Activated CD4-positive, alpha-beta T cell treated with anti-CD3 and anti-CD28 coated beads, Interleukin-2, amount 50 U/mL, for 1 hour (primary cell): ENCODE results near the gene EXT2.

Experiments used
- DNase-seq: peaks from one replicate; pipeline ENCODE4 v3.0.0-alpha.2; 2020

Gene EXT2

GRCh38 chr11:44136176-44136945, 40.9 kb downstream of the EXT2 start:
- no peak for DNase-seq

- DNase-seq = no peak
Measured at GRCh38 chr11:44137057-44137456, 41.6 kb downstream of the EXT2 start.

- no peak for DNase-seq
Measured at GRCh38 chr11:44138286-44138685, 42.8 kb downstream of the EXT2 start.

- no peak for DNase-seq
Measured at GRCh38 chr11:44138980-44139379, 43.5 kb downstream of the EXT2 start.

GRCh38 chr11:44139565-44140330, 44.3 kb downstream of the EXT2 start:
- DNase-seq = no peak

GRCh38 chr11:44140372-44140771, 44.9 kb downstream of the EXT2 start:
- DNase-seq = no peak

- no peak for DNase-seq
Measured at GRCh38 chr11:44140805-44141204, 45.3 kb downstream of the EXT2 start.

GRCh38 chr11:44143987-44144909, 48.8 kb downstream of the EXT2 start:
- no peak for DNase-seq

- no peak for DNase-seq
Measured at GRCh38 chr11:44145011-44145775, 49.7 kb downstream of the EXT2 start.

- no peak for DNase-seq
Measured at GRCh38 chr11:44146931-44147330, 51.5 kb downstream of the EXT2 start.

- DNase-seq = no peak
Measured at GRCh38 chr11:44147751-44148150, 52.3 kb downstream of the EXT2 start.

GRCh38 chr11:44149651-44150050, 54.2 kb downstream of the EXT2 start:
- no peak for DNase-seq

- no peak for DNase-seq
Measured at GRCh38 chr11:44150401-44150800, 54.9 kb downstream of the EXT2 start.

- no peak for DNase-seq
Measured at GRCh38 chr11:44157019-44157418, 61.5 kb downstream of the EXT2 start.

GRCh38 chr11:44158384-44158783, 62.9 kb downstream of the EXT2 start:
- no peak for DNase-seq

- DNase-seq = no peak
Measured at GRCh38 chr11:44159848-44160721, 64.6 kb downstream of the EXT2 start.

GRCh38 chr11:44162004-44162403, 66.5 kb downstream of the EXT2 start:
- DNase-seq = no peak

- DNase-seq = no peak
Measured at GRCh38 chr11:44162662-44163061, 67.2 kb downstream of the EXT2 start.

GRCh38 chr11:44165432-44165831, 70.0 kb downstream of the EXT2 start:
- no peak for DNase-seq

- no peak for DNase-seq
Measured at GRCh38 chr11:44167046-44167445, 71.6 kb downstream of the EXT2 start.

- DNase-seq = no peak
Measured at GRCh38 chr11:44171518-44171917, 76.0 kb downstream of the EXT2 start.
